Measurements from ENCODE around the gene TMEM169.

- TF ChIP-seq, protein P1, sequence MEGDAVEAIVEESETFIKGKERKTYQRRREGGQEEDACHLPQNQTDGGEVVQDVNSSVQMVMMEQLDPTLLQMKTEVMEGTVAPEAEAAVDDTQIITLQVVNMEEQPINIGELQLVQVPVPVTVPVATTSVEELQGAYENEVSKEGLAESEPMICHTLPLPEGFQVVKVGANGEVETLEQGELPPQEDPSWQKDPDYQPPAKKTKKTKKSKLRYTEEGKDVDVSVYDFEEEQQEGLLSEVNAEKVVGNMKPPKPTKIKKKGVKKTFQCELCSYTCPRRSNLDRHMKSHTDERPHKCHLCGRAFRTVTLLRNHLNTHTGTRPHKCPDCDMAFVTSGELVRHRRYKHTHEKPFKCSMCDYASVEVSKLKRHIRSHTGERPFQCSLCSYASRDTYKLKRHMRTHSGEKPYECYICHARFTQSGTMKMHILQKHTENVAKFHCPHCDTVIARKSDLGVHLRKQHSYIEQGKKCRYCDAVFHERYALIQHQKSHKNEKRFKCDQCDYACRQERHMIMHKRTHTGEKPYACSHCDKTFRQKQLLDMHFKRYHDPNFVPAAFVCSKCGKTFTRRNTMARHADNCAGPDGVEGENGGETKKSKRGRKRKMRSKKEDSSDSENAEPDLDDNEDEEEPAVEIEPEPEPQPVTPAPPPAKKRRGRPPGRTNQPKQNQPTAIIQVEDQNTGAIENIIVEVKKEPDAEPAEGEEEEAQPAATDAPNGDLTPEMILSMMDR (IDR thresholded peaks at IDR 0.05), result no peak
- TF ChIP-seq POLR2A (IDR thresholded peaks at IDR 0.05; ENCODE audit: low read length) (no peak), ZFP36 (IDR thresholded peaks at IDR 0.05; ENCODE audit: borderline replicate concordance, partially characterized antibody) (no peak), CEBPB (IDR thresholded peaks at IDR 0.05) (no peak)
- TF ChIP-seq, protein P2, sequence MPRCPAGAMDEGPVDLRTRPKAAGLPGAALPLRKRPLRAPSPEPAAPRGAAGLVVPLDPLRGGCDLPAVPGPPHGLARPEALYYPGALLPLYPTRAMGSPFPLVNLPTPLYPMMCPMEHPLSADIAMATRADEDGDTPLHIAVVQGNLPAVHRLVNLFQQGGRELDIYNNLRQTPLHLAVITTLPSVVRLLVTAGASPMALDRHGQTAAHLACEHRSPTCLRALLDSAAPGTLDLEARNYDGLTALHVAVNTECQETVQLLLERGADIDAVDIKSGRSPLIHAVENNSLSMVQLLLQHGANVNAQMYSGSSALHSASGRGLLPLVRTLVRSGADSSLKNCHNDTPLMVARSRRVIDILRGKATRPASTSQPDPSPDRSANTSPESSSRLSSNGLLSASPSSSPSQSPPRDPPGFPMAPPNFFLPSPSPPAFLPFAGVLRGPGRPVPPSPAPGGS (IDR thresholded peaks at IDR 0.05), result no peak
Measured at GRCh38 chr2:216110620-216111019, 28.9 kb downstream of the TMEM169 start.
